A172 (cell line): ENCODE measurements around the gene THRB. TPM values are rescaled to one million over a fixed set of nuclear protein-coding genes. Genes with fewer than 3 reads are reported as not detected.

Experiments
- DNase-seq: peaks from one replicate; pipeline ENCODE4 v3.0.0-alpha.2; 2015; ENCODE audit warnings: low spot score
- total RNA-seq: library from RNA; depleted of rRNA; stranded (reverse); fragments of >200 nt; shearing (Covaris generic); gene quantifications from 2 replicates; pipeline ENCODE4 v1.2.3, GENCODE V29; 2014; rRNA removed

THRB gene
- total RNA-seq: not detected in 2 replicates

GRCh38 chr3:24494618-24495325 lies at the start of gene THRB:
Gene THRB (minus strand): TSS chr3:24494850.
- DNase-seq: no peak

GRCh38 chr3:24541935-24542334 lies 47.3 kb upstream of the THRB start:
- no peak for DNase-seq

GRCh38 chr3:24540821-24541220 lies 46.2 kb upstream of the THRB start:
- DNase-seq: no peak

GRCh38 chr3:24539699-24540098 lies 45.0 kb upstream of the THRB start:
- no peak for DNase-seq

GRCh38 chr3:24538891-24539290 lies 44.2 kb upstream of the THRB start:
- DNase-seq: no peak

- DNase-seq: no peak
Measured at GRCh38 chr3:24533561-24534193, 39.0 kb upstream of the THRB start.

GRCh38 chr3:24530471-24530870 lies 35.8 kb upstream of the THRB start:
- DNase-seq: no peak

GRCh38 chr3:24529210-24529609 lies 34.6 kb upstream of the THRB start:
- DNase-seq: no peak

GRCh38 chr3:24526640-24527212 lies 32.1 kb upstream of the THRB start:
- no peak for DNase-seq

- DNase-seq: no peak
Measured at GRCh38 chr3:24525557-24525956, 30.9 kb upstream of the THRB start.

- no peak for DNase-seq
Measured at GRCh38 chr3:24525022-24525421, 30.4 kb upstream of the THRB start.

- peak; percentile 37 for DNase-seq
Measured at GRCh38 chr3:24523988-24524727, 29.5 kb upstream of the THRB start.

- DNase-seq: no peak
Measured at GRCh38 chr3:24523215-24523614, 28.6 kb upstream of the THRB start.

GRCh38 chr3:24522146-24522579 lies 27.5 kb upstream of the THRB start:
- DNase-seq: no peak

GRCh38 chr3:24521420-24522145 lies 26.9 kb upstream of the THRB start:
- DNase-seq: no peak

GRCh38 chr3:24520976-24521419 lies 26.3 kb upstream of the THRB start:
- no peak for DNase-seq

GRCh38 chr3:24520101-24520495 lies 25.4 kb upstream of the THRB start:
- no peak for DNase-seq

GRCh38 chr3:24519368-24520100 lies 24.9 kb upstream of the THRB start:
- DNase-seq: no peak

GRCh38 chr3:24518990-24519367 lies 24.3 kb upstream of the THRB start:
- no peak for DNase-seq

- no peak for DNase-seq
Measured at GRCh38 chr3:24514119-24514518, 19.5 kb upstream of the THRB start.

GRCh38 chr3:24513463-24513862 lies 18.8 kb upstream of the THRB start:
- no peak for DNase-seq
